C4-2B (cell line): ENCODE data around the gene PAPOLG.

ENCODE experiments used
- CTCF ChIP-seq: fragments of 450-650 bp; conservative IDR thresholded peaks from 2 replicates; pipeline ENCODE4 v1.5.1; 2017; ENCODE audit warnings: mild to moderate bottlenecking
- ZFX ChIP-seq: fragments of 450-650 bp; IDR thresholded peaks from 2 replicates; pipeline ENCODE4 v1.6.1; 2017

GRCh38 chr2:60725466-60725865 is 30.6 kb upstream of the PAPOLG start:
- no peak for TF ChIP-seq CTCF
- TF ChIP-seq ZFX, result no peak
